Smooth muscle cell (in vitro differentiated cells): Measurements from ENCODE around the gene TSR3. TPM values are rescaled to one million over a fixed set of nuclear protein-coding genes. Genes with fewer than 3 reads are reported as not detected.
A peak's percentile ranks its signal among the peaks of the same experiment; 100 is the strongest.

Experiments
- DNase-seq: peaks from one replicate; lab custom pipeline; 2025; ENCODE audit not compliant: unreplicated experiment; lab: John Stamatoyannopoulos, UW
- H2AFZ ChIP-seq: fragments of 200-600 bp; sonication (generic); 2 replicates; pipeline ENCODE4 v1.6.0; 2016; ENCODE audit warnings: antibody characterized with exemption, low read depth, mild to moderate bottlenecking
- H3F3A ChIP-seq: fragments of 200-600 bp; sonication (generic); 2 replicates; pipeline ENCODE4 v1.6.0; 2017; ENCODE audit warnings: antibody characterized with exemption, low read depth
- H3K27ac ChIP-seq: fragments of 200-600 bp; sonication (generic); 2 replicates; pipeline ENCODE4 v1.5.1; 2016; ENCODE audit warnings: low read depth, mild to moderate bottlenecking
- H3K27me3 ChIP-seq: fragments of 200-600 bp; sonication (generic); 2 replicates; pipeline ENCODE4 v1.6.1; 2016; ENCODE audit warnings: low read depth, mild to moderate bottlenecking
- H3K36me3 ChIP-seq: fragments of 200-600 bp; sonication (generic); 2 replicates; pipeline ENCODE4 v1.5.1; 2016; ENCODE audit warnings: low read depth
- H3K4me1 ChIP-seq: fragments of 200-600 bp; sonication (generic); 2 replicates; pipeline ENCODE4 v1.5.1; 2016; ENCODE audit warnings: low read depth
- H3K4me2 ChIP-seq: fragments of 200-600 bp; sonication (generic); 2 replicates; pipeline ENCODE4 v1.6.0; 2016; ENCODE audit warnings: mild to moderate bottlenecking
- H3K4me3 ChIP-seq: fragments of 200-600 bp; sonication (generic); 2 replicates; pipeline ENCODE4 v1.5.1; 2016; ENCODE audit warnings: mild to moderate bottlenecking
- H3K79me2 ChIP-seq: fragments of 200-600 bp; sonication (generic); 2 replicates; pipeline ENCODE4 v1.6.0; 2016; ENCODE audit warnings: low read depth, mild to moderate bottlenecking
- H3K9ac ChIP-seq: fragments of 200-600 bp; sonication (generic); 2 replicates; pipeline ENCODE4 v1.6.0; 2016; ENCODE audit warnings: low read depth
- H3K9me3 ChIP-seq: fragments of 200-600 bp; sonication (generic); replicated peaks from 2 replicates; pipeline ENCODE4 v1.5.1; 2016; ENCODE audit warnings: low read depth
- H4K20me1 ChIP-seq: fragments of 200-600 bp; sonication (generic); 2 replicates; pipeline ENCODE4 v1.6.0; 2016; ENCODE audit warnings: low read depth
- WGBS: methylation state at CpG from one replicate; pipeline ENCODE4 v1.1.7; 2016; ENCODE audit warnings: low lambda C conversion rate; 5-methylcytosine and 5-hydroxymethylcytosine counted together
- polyA plus RNA-seq: library from polyadenylated mRNA; unstranded; fragments of >200 nt; fragmentation: Nextera tagmentation; extraction: Ambion mirVana; gene quantifications from 2 replicates; pipeline ENCODE4 v1.2.1, GENCODE V29; 2016
- total RNA-seq: library from RNA; depleted of rRNA; stranded (reverse); fragments of >200 nt; gene quantifications from 2 replicates; pipeline ENCODE4 v1.2.3, GENCODE V29; 2014
- TF ChIP-seq, protein P1 (sequence below): fragments of 200-600 bp; sonication (generic); IDR thresholded peaks from 2 replicates; pipeline ENCODE4 v1.5.1; 2017; ENCODE audit warnings: borderline replicate concordance, mild to moderate bottlenecking, antibody characterized with exemption; ENCODE audit not compliant: insufficient read depth, poor library complexity, severe bottlenecking

Gene TSR3
- total and polyA plus RNA-seq, 2 experiments from 2014 or later = 54.9 to 142 TPM

DNA sequence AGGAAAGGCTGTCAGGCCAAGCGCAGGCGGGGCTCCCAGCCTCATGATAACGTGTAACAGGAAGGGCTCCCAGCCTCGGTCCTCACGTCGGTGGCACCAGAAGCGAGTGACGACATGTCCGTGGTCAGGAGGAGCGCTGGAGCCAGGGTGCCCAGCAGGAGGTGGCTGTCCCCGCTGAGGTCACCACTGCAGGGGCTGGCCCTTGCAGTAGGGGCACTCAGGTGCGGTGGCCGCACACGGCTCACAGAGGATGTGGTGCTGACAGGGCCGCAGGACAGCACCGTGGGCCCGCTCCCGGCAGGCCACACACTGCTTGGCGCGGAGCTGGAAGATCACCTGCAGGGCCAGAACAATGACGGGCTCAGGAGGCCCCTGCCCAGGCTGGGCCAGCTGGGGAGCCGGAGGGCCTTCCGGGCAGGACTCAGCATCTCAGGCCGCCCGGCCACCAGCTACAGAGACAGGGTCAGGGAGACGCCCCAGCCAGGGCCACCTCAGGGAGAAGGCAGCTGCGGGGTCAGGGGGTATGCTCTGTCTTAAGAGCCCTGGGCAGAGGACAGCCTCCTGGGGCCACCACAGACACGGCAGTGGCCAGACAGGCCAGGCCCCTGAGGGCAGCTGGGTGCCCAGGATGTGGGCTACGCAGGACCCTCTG lies 14.5 kb upstream of the TSR3 start:
- no peak overlapping the region for H3K4me2 ChIP-seq
- H3K27ac ChIP-seq = no peak overlapping the region
- no peaks in the 10 kb centered on the region for H3F3A ChIP-seq
- H3K27me3 ChIP-seq = no peaks in the 10 kb centered on the region
- no peaks in the 10 kb centered on the region for H3K4me1 ChIP-seq
- no peaks in the 10 kb centered on the region for H3K9me3 ChIP-seq
- H3K79me2 ChIP-seq = no peaks in the 10 kb centered on the region
- TF ChIP-seq, protein P1, sequence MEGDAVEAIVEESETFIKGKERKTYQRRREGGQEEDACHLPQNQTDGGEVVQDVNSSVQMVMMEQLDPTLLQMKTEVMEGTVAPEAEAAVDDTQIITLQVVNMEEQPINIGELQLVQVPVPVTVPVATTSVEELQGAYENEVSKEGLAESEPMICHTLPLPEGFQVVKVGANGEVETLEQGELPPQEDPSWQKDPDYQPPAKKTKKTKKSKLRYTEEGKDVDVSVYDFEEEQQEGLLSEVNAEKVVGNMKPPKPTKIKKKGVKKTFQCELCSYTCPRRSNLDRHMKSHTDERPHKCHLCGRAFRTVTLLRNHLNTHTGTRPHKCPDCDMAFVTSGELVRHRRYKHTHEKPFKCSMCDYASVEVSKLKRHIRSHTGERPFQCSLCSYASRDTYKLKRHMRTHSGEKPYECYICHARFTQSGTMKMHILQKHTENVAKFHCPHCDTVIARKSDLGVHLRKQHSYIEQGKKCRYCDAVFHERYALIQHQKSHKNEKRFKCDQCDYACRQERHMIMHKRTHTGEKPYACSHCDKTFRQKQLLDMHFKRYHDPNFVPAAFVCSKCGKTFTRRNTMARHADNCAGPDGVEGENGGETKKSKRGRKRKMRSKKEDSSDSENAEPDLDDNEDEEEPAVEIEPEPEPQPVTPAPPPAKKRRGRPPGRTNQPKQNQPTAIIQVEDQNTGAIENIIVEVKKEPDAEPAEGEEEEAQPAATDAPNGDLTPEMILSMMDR = no peak
- peaks cover 15% of the 10 kb centered on the region for H4K20me1 ChIP-seq
- no peak overlapping the region for H2AFZ ChIP-seq
- H3K36me3 ChIP-seq = no peaks in the 10 kb centered on the region
- WGBS = 95% methylated on average over 29 of the region's 29 CpGs
- H3K4me3 ChIP-seq = no peak overlapping the region
- H3K9ac ChIP-seq = no peak overlapping the region
- DNase-seq = no peak

DNA sequence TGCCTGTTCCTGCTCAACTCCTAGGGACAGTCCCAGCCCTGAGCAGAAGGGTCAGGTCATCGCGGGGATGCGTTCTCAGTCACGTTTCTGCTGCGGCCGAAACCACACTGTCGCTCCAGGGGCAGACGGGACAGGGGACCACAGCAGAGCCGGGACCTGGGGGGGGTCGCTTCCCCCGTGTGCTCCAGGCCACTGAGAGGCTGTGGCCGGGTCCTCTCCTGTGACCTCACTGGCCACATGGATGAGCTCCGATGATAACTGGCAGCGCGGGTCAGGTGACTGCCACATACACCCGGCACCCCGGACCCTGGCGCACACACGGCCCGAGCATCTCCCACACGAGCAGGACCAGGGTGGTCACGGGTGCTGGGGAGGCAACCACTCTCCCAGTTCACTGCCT lies 12.8 kb upstream of the TSR3 start:
- H3K4me1 ChIP-seq = no peaks in the 10 kb centered on the region
- no peak for DNase-seq
- no peak overlapping the region for H3K4me3 ChIP-seq
- TF ChIP-seq, protein P1 = no peak
- WGBS = 94% methylated on average over 22 of the region's 22 CpGs
- no peak overlapping the region for H3K4me2 ChIP-seq
- H3K27ac ChIP-seq = no peak overlapping the region
- H2AFZ ChIP-seq = no peak overlapping the region
- no peaks in the 10 kb centered on the region for H3K9me3 ChIP-seq
- H3K27me3 ChIP-seq = no peaks in the 10 kb centered on the region
- H3F3A ChIP-seq = no peaks in the 10 kb centered on the region
- H4K20me1 ChIP-seq = peaks cover 28% of the 10 kb centered on the region
- no peaks in the 10 kb centered on the region for H3K36me3 ChIP-seq
- no peak overlapping the region for H3K9ac ChIP-seq
- peaks cover 10% of the 10 kb centered on the region for H3K79me2 ChIP-seq

DNA sequence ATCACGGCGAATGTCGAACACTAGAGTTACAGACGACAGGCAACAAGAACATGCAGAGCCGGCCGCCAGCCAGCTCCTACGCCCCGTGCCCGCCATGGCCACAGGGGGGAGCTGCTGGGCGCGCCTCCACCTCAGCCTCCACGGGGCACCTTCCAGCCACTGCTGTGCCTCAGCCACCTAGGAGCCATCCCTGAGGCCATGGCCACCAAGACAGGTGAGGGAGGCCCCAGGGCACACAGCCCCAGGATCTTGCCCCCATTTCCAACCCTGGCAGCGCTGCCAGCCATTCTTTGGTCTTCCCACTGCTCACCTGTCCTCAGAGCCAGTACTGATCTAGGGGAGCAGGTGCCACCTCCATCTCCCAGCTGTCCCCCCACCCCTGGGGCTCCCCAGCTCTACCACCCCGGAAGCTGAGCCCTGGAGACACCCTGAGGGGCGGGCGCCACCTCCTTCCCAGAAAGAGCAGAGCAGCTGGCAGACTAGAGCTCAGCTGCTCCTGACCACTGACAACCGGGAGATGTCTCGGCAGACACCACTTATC lies 11.9 kb upstream of the TSR3 start:
- Histone ChIP-seq H3K36me3 (no peaks in the 10 kb centered on the region), H3K9me3 (no peaks in the 10 kb centered on the region), H3K27ac (no peak overlapping the region), H4K20me1 (peaks cover 37% of the 10 kb centered on the region), H2AFZ (no peak overlapping the region), H3K79me2 (peaks cover 14% of the 10 kb centered on the region), H3K4me1 (no peaks in the 10 kb centered on the region), H3K4me2 (no peak overlapping the region), H3K9ac (no peak overlapping the region), H3F3A (no peaks in the 10 kb centered on the region), H3K27me3 (no peaks in the 10 kb centered on the region), H3K4me3 (no peak overlapping the region)
- 69% methylated on average over 18 of the region's 18 CpGs for WGBS
- DNase-seq = no peak
- TF ChIP-seq, protein P1 = peak; percentile 66

DNA sequence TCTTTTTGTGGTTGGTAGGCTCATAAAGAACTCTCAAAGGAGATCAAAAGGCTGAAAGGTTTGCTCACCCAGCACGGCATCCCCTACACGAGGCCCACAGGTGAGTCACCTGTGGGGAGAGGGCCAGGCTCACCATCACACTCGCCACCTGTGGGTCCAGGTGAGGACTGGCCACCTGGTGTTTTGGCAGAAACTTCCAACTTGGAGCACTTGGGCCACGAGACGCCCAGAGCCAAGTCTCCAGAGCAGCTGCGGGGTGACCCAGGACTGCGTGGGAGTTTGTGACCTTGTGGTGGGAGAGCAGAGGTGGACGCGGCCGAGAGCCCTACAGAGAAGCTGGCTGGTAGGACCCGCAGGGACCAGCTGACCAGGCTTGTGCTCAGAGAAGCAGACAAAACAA lies 11.1 kb upstream of the TSR3 start:
- Histone ChIP-seq H3K4me3 (no peak overlapping the region), H3K79me2 (peaks cover 14% of the 10 kb centered on the region), H3K4me2 (no peak overlapping the region), H3K27me3 (no peaks in the 10 kb centered on the region), H3K27ac (no peak overlapping the region), H3K4me1 (no peaks in the 10 kb centered on the region), H3K9ac (no peak overlapping the region), H3K9me3 (no peaks in the 10 kb centered on the region), H4K20me1 (peaks cover 45% of the 10 kb centered on the region), H3K36me3 (no peaks in the 10 kb centered on the region), H3F3A (no peaks in the 10 kb centered on the region), H2AFZ (no peak overlapping the region)
- no peak for DNase-seq
- WGBS = 94% methylated on average over 11 of the region's 11 CpGs
- TF ChIP-seq, protein P1 = no peak
